ENCODE measurements around the gene RDH8. TPM values are rescaled to one million over a fixed set of nuclear protein-coding genes. Genes with fewer than 3 reads are reported as not detected.

The RDH8 gene
- total RNA-seq, 1 experiment from 2014 or later = not detected

GRCh38 chr19:10010247-10010691 is 3.0 kb upstream of the RDH8 start, which contains the start of gene COL5A3:
COL5A3 (minus strand) TSS chr19:10010504; CDS start chr19:10010385, 119 bp downstream.
- no peak within 1 kb of the TSS for H4K5ac ChIP-seq (ENCODE audit: insufficient read length, low read depth, low read length)
- no peak within 1 kb of the TSS for H4K8ac ChIP-seq (replicated peaks; ENCODE audit: insufficient read length, low read depth, low read length)
- no peak within 1 kb of the TSS for H2BK12ac ChIP-seq (ENCODE audit: insufficient read length, low read depth, low read length)
- H3K14ac ChIP-seq (ENCODE audit: insufficient read depth, low read length) = no peak within 1 kb of the TSS
- no peak within 1 kb of the TSS for H2BK20ac ChIP-seq (ENCODE audit: low read depth, low read length, poor library complexity, severe bottlenecking)
- H3K56ac ChIP-seq (ENCODE audit: insufficient read length, low read depth, low read length) = no peak within 1 kb of the TSS
- H3K9me3 Mint-ChIP-seq = peaks cover 1 to 2% of the 10 kb centered on the region in 2 experiments; a peak in 2 of 5 replicates
- H3K9ac ChIP-seq (ENCODE audit: extremely low read depth, insufficient read length, low read length) = no peak within 1 kb of the TSS
- H2BK120ac ChIP-seq (ENCODE audit: low read depth, low read length, poor library complexity, severe bottlenecking) = no peak within 1 kb of the TSS
- H3K4me2 ChIP-seq (ENCODE audit: insufficient read depth, insufficient read length, low read length) = peak within 1 kb of the TSS; percentile 69
- no peaks in the 10 kb centered on the region for H3K79me1 ChIP-seq (ENCODE audit: insufficient read depth, low read depth, low read length, poor library complexity, severe bottlenecking)
- no peak within 1 kb of the TSS; a peak in 1 of 7 replicates for H3K27ac Mint-ChIP-seq
- peaks cover 77% of the 10 kb centered on the region for H3K27me3 Mint-ChIP-seq (ENCODE audit: low read depth)
- H3K4ac ChIP-seq (ENCODE audit: low read depth, low read length) = no peak within 1 kb of the TSS
- H4K20me1 ChIP-seq (ENCODE audit: control insufficient read depth, insufficient read depth, insufficient read length) = no peaks in the 10 kb centered on the region
- H3K9me3 ChIP-seq (ENCODE audit: control insufficient read depth, low read depth, low read length) = no peaks in the 10 kb centered on the region
- no peak within 1 kb of the TSS for H2BK15ac ChIP-seq (ENCODE audit: low read depth, low read length)
- no peak for TF ChIP-seq CTCF (conservative IDR thresholded peaks at IDR 0.05)
- no peak within 1 kb of the TSS for H3K23ac ChIP-seq (ENCODE audit: insufficient read length, low read depth, low read length)
- peak; percentile 59 for DNase-seq
- no peak within 1 kb of the TSS for H2AFZ ChIP-seq (ENCODE audit: low read length)
- H3K79me2 ChIP-seq (ENCODE audit: insufficient read depth, low read length) = no peaks in the 10 kb centered on the region
- H3K4me1 Mint-ChIP-seq = peaks cover 17 to 26% of the 10 kb centered on the region in 2 experiments
- no peak within 1 kb of the TSS for H3T11ph ChIP-seq (ENCODE audit: low read length)
- no peaks in the 10 kb centered on the region for H3K23me2 ChIP-seq (ENCODE audit: insufficient read length, low read depth, low read length, poor library complexity, severe bottlenecking)
- peaks cover 4% of the 10 kb centered on the region for H3K27me3 ChIP-seq (ENCODE audit: insufficient read depth, low read length)
- H3K27ac ChIP-seq (ENCODE audit: insufficient read length, low read depth, low read length) = no peak within 1 kb of the TSS
- H3K36me3 Mint-ChIP-seq (ENCODE audit: insufficient read depth in 1 of 3, low read depth in 3 of 3) = no peaks in the 10 kb centered on the region; a peak in 1 of 7 replicates
- H3K4me1 ChIP-seq (ENCODE audit: insufficient read depth, low read length) = peaks cover 5% of the 10 kb centered on the region; the same call in 1 of the 2 replicates
- H2BK5ac ChIP-seq (ENCODE audit: insufficient read length, low read length) = no peak within 1 kb of the TSS
- H3K4me3 Mint-ChIP-seq = peak within 1 kb of the TSS; percentile 52 to 79
- no peak within 1 kb of the TSS for H2AK5ac ChIP-seq (ENCODE audit: insufficient read length, low read length)
- no peak within 1 kb of the TSS for H3K18ac ChIP-seq (ENCODE audit: insufficient read length, low read depth, low read length)
- no CpG with 5 or more reads among the region's 38 CpGs for WGBS (ENCODE audit: extremely low coverage, insufficient read length, low lambda C conversion rate)
- no peak within 1 kb of the TSS for H4K91ac ChIP-seq (ENCODE audit: insufficient read length, low read depth, low read length)
